CD1c-positive myeloid dendritic cell (primary cell): ENCODE measurements around the gene COPE.

Experiments
- DNase-seq: peaks from one replicate; pipeline ENCODE4 v3.0.0-alpha.2; 2016; ENCODE audit errors: extremely low spot score

Gene COPE

DNA sequence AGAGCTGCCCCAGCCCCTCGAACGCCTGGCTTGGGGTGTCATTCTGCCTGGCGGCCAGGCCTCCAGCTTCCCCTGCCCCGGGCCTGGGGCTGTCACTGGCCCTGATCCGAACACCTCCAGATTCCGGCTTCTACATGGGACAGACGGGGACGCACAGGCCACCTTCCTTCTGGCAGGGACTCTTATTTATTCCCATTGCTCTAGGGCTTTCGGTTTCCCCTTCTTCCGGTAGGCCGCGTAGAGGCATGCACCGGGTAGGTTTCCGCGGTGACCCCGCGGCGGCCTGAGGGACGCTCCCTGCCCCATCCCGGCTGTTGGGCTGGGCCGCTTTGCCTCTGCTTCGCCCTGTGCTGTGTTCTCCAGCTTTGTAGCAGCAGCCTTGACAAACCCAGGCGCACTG lies 51.4 kb downstream of the COPE start:
- DNase-seq: no peak

DNA sequence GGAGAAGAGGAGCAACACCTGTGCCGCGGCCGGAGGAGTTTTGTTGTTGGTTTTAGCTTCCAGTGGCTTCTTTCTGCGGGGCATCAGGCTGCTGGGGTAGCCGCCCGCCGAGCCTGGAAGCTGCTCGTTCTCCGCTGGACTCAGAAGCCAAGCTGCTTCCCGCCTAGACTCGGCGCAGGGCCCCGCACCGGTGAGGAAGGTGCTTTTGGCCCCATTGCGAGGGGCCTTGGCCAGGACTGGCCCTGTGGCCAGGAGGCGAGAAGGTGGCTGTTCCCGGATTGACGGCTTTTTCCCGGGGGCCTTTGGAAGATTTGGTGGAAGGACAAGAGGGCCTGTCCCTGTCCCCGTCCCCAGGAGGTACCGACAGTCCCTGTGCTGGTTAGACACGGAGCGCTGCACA lies 52.0 kb downstream of the COPE start:
- DNase-seq: no peak

DNA sequence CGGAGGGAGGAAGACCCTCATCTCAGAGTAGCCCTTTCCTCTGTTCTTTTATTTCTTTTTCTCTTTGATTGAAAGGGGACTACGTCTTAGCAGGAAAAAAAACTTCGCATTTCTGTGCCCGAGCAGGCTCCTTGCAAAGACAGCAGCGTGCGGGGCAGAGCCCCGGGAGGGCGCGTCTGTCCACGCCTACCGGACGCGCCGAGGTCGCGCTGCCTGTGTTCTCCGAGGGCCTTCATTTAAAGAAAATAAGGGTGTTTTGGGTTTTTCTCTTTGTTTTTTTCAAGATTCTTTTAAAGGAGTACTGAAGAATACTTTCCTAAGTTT lies 52.4 kb downstream of the COPE start:
- DNase-seq: no peak

DNA sequence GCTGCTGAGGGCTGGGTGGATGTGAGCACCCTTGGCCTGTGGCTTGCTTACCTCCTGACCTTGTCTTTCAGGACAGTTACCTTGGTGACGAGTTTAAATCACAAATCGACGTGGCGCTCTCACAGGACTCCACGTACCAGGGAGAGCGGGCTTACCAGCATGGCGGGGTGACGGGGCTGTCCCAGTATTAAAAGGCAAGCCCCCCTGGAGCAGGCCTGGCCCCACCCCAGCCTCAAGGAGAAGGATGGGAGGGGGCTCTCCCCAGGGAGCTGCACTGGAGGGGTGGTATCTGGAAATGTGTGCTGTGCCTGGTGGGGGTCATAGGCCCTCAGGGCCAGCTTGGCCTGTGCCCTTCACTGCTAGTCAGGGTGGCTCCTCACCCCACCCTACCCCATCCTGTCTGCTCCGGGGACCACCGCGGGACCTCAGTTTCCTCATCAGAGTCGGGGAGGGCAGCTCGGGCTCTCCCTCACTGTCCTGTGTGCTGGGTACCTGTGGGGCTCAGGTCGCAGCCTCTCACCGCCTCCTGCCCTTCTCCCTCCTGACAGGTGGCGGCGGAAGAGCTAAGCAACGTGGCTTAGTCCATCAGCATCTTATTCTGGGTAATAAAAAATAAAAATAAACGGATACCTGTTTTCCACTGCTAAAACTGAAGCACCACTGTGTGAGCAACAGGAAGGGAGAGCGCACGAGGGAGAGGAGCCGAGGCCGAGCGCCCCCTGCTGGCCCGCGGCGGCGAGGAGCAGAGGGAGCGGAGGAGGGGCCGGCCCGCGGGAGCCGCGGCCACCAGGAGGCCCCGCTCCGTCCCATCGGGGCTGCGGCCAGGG lies 53.0 kb downstream of the COPE start:
- DNase-seq: peak; percentile 71

DNA sequence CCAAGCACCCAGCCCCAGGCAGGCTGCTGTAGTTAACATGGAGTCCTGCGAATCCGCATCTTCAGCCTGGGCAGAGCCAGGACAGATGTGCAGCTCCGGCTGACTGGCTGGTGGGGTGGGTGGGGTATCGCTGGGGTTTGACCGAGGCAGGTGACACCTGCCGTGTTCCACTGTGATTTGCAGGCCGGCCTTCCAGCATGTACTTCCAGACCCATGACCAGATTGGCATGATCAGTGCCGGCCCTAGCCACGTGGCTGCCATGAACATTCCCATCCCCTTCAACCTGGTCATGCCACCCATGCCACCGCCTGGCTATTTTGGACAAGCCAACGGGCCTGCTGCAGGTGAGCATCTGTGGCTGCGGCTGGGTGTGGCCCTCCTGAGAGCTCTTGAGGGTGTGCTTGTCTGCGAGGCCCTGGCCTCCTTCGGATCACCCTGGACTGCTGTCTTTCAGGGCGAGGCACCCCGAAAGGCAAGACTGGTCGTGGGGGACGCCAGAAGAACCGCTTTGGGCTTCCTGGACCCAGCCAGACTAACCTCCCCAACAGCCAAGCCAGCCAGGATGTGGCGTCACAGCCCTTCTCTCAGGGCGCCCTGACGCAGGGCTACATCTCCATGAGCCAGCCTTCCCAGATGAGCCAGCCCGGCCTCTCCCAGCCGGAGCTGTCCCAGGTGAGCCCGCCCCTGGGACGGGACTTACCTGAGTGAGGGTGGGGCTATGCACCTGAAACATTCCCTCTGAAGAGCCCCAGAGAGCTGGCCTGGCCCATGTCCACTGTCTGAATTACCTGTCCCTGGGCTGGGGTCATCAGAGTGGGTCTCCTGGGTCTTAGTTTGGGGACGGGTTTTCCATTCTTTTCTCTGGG lies 53.8 kb downstream of the COPE start:
- DNase-seq: no peak

DNA sequence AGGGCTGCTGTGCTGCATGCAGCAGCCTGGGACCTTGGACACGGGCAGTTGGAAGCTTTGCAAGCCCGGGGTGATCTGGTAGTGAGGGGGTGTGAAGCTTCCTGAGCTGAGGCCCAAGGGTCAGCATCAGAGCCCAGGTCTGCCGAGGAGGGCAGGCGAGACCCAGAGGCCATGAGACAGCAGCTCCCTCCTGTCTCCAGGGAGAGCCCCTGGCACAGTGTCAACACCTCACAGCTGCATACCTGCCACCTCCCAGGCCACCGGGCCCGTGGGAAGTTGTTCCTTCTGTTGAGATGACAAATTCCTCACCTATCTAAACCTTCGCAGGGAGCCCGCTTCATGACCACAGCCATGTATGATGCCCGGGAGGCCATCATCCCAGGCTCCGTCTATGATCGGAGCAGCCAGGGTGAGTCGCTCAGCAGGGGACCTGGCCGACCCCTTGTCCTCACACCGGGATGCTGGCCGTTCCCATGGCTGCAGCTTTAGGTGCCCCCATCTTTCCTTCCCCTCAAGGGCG lies 55.3 kb downstream of the COPE start:
- no peak for DNase-seq

DNA sequence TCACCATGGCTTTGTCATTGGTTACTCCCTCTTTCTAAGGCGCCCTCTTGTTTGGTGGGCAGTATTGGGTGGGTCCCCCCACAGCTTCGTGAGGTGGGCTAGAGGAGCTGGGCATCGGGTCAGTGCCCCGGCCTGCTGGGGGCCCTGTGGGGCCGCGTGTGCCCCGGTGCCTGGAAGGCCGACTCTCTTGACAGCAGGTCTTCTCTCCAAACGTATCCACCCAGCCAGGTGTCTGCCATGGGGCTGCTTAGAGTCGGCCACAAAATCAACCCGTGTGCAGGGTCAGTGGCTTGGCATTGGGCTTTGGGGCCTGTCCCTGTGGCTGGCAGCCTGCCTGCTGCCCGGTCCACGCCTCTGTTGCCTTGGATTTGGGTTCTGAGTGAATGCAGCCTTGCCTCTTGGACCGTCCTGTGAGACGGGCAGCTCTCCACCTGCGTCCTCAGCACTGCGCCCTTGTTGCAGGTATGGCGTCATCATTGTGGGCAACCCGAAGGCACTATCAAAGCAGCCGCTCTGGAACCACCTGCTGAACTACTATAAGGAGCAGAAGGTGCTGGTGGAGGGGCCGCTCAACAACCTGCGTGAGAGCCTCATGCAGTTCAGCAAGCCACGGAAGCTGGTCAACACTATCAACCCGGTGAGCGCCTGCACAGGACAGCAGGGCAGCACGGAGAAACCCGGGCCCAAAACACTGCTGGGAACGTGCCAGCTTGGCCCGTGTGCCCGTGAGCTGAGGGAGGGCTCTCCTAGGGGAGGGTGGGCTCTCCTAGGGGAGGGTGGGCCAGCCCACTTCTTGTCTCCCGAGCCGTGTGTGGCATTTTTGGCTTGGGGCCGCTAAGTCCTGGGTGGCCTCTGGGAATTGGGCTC lies 56.0 kb downstream of the COPE start:
- DNase-seq: no peak

DNA sequence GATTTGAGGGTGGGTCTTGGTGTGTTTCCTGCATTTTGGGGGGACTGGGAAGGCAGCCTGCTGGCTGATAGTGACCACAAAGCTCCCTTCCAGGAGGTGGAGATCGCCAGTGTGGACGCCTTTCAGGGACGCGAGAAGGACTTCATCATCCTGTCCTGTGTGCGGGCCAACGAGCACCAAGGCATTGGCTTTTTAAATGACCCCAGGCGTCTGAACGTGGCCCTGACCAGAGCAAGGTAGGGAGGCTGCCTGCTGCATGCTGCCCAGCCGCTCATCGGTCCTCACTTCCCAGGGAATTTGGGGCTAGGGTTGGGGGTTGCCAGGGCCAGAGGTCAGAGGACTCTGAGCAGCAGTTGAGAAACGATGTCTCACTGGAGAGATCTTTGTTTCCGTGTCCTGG lies 57.3 kb downstream of the COPE start:
- no peak for DNase-seq

DNA sequence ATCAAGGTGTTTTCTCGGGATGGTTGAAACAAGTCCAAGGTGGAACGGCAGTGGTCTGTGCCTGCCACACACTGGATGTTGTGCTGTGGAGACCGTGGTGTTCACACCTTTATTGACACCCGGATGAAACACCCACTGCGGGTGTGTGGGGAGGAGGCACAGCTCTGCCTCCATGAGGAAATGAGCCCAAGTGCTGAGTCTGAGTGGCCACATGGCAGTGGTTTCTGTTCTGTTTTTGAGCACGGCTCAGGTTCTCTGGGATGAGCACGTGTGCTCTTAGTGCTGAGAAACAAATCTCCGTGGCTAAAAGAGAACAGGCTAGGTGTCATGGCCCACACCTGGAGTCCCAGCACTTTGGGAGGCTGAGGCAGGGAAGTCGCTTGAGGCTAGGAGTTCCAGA lies 58.0 kb downstream of the COPE start:
- peak; percentile 77 for DNase-seq

DNA sequence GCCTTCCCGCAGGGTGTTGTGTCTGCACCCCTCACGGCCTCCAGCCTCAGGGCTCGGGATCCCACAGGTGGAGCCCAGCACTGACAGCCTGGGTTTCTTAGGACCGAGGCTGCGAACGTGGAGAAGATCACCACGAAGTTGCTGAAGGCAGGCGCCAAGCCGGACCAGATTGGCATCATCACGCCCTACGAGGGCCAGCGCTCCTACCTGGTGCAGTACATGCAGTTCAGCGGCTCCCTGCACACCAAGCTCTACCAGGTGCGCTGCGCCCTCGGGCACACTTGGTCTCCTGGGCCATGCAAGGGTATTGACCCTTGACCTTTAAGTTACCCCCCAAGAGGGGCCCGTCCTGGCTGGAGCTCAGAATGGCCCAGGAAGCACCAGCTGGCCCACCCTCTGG lies 58.5 kb downstream of the COPE start:
- no peak for DNase-seq

DNA sequence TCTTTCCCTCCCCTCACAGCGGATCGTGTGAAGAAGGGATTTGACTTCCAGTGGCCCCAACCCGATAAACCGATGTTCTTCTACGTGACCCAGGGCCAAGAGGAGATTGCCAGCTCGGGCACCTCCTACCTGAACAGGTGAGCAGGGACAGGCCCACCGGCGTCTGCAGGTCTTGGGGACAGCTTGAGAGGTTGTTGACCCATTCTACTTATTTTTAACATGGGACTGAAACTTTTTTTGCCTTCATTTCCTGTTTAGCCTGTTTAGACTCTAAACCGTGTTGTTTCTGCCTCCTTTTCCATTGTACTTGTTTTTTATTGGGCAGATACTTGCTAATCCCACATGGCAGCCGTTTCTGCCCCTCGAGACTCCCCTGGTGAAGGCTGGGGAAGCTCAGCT lies 58.9 kb downstream of the COPE start:
- DNase-seq: no peak

DNA sequence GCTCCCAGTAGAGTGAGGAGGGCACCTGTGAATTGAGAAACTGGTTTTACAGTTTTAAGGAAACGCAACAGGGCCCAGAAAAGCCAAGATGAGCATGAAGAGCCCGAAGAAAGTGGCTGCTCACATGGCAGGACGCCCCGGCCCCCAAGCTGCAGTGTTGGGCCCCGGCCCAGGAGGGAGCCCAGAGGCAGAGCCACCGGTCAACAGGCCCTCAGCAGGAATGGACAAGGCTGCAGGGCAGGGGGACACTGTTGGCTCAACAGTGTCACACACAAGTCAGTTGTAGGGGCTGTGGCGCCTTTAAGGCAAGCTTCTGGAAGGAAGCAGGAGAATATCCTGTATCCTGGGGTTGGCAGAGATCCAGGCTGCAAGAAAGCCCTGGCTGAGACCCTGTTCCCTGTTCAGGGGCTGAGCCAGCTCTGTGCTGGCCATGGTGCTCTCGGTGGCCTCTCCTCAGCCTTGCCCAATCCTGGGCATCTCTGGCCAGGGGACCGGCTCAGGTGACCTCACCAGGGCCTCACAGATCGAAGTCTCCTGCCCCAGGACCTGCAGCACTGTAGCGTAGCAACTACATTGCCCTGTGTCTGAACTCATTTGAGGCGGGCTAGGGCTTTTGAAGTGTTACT lies 59.4 kb downstream of the COPE start:
- DNase-seq: no peak

DNA sequence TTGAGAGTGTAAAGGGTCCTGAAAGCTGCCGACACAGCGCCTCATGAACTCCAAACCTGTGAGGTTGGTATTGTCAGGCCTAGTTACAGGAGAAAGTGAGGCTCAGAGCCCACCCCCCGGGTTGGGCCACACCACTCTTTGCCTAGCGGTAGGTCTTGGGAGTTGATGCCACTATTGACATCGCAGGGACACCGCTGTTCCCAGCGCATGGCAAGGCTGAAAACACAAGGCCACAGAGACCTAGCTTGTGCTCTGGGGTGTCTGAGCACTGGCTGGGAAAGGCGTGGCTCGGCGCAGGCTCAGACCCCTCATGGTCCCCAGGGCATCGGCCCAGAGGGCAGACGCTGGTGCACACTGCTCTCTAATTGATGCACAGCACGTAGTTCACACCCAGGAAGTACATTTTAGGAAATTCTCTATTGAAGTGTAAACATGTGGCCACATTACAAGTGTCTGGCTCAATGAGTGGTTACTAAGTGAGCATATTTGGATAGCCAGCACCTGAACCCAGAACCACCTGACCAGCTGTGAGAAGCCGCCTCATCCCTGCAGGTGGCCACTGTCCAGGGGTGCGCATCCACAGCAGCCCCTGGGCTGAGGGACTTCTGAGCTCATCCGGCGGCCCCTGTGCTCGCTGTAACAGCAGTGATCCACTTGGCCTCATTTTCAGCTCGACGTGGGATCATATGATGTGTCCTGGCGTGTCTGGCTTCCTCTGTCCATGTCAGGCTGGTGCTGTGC lies 60.1 kb downstream of the COPE start:
- DNase-seq: no peak

DNA sequence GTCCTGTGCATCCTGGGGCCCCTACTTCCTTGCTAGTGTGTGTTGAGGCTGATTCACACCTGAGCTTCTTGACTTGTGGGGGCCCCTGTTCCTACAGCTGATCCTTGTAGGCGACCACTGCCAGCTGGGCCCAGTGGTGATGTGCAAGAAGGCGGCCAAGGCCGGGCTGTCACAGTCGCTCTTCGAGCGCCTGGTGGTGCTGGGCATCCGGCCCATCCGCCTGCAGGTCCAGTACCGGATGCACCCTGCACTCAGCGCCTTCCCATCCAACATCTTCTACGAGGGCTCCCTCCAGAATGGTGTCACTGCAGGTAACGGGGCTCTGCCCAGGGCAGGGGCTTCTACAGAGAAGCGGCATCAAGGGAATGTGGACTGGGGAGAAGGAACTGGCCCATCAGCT lies 62.0 kb downstream of the COPE start:
- no peak for DNase-seq

DNA sequence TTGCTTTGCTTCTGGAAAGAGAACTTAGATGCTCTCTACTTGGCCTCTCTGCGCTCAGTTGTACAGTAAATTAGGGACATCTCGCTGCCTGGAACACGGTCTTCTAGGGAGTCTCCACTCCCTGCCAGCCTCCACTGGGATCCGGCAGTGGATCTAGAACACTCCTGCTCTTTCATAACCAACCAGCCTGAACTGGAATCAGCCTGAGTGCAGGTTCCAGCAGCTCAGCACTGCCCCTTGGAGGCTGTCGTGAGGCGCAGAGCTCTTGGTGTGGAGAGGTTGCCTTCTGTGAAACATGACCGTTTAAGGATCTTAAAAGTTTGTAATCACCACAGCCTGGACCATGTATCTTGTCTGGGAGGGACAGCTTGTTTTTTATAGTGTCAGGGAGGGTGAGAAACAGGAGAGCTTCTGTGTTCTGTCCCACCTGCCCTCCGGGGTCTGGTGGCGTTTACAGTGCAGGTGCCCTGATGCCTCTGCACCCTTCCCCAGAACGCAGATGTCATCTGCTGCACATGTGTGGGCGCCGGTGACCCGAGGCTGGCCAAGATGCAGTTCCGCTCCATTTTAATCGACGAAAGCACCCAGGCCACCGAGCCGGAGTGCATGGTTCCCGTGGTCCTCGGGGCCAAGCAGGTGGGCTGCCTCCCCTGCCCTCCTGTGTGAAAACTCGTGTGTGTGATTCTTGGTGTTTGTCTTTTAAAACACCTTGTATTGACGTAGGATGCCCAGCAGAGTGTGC lies 62.6 kb downstream of the COPE start:
- DNase-seq: no peak

DNA sequence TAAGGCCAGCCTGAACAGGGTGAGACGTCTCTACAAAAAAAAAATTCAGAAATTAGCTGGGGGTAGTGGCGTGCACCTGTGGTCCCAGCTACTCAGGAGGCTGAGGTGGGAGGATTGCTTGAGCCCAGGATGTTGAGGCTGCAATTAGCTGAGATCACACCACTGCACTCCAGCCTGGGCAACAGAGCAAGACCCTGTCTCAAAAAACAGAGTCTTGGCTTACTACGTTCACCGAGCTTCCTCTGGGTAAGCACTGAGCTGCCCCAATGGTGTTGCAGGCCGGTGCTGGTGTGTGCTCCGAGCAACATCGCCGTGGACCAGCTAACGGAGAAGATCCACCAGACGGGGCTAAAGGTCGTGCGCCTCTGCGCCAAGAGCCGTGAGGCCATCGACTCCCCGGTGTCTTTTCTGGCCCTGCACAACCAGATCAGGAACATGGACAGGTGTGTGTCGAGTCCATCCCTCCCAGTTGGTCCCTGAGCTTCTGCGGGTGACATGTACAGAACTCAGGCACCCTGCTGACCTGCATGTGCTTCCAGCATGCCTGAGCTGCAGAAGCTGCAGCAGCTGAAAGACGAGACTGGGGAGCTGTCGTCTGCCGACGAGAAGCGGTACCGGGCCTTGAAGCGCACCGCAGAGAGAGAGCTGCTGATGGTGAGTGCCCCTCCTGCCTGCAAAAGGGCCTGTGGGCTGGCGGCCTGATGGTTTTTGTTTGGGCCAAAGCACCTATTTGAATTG lies 63.4 kb downstream of the COPE start:
- no peak for DNase-seq

DNA sequence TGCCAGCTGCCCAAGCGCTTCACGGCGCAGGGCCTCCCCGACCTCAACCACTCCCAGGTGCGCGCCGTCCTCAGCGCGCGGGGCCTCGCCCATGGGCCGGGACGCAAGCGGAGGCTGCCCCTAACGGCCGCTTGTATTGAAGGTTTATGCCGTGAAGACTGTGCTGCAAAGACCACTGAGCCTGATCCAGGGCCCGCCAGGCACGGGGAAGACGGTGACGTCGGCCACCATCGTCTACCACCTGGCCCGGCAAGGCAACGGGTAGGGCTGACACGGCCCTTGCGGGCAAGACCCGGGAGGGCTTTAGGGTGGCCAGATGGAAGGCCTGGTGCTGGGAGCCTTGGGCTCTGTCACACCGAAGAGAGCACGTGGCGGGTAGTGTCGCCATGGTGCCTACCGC lies 64.2 kb downstream of the COPE start:
- no peak for DNase-seq

DNA sequence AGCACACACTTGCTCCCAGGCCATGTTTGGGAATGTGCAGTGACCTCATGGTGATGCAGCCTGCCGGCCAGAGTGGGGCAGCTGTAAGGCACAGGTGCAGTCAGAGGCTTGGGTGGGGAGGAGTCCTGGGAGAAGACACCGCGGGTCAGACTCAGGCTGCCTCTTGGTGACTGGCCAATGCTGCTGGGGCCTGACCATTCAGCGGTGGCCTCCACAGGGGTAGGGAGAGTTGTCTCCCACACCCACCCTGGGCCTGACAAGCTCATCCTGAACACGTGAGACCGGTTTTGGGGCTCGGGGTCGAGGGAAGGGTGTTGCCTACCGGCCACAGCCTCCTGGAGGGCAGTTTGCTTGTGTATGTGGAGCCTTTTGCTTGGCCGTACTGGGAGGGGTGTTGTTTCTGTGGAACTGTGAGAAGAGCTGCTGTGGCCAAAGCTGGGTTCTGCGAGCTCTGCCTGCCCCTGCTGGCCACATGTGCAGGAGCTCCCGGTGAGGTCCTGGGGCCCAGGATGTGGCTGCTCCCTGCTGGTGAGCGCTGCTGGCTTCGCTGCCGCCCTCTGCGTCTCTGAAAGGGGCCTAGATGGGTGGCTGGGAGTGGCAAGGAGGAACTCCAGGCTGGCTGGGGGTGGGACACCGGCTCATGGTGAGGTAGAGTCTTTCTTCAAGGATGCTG lies 65.3 kb downstream of the COPE start:
- no peak for DNase-seq

DNA sequence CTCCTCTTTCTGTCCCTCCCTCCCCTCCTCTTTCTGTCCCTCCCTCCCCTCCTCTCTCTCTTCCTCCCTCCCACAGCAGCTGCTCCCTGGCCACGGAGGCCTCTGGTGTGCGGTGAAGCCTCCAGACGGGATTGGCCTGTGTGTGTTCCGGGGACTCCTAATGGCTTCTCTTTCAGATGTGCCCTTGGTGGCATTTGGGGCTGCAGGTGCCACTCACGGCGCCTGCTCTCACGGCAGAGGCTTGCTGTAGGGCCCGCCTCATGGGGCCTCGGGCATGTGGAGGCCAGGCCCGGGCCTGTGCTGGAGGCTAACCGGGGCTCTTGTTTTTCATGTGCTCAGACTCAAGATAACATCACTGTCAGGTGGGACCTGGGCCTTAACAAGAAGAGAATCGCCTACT lies 66.5 kb downstream of the COPE start:
- no peak for DNase-seq
